SIG-M5 treated with dmso at 0.1 percent for 504 hours (cell line): ENCODE measurements around the gene ECE1.
"Not testable (repeated sequence)": the region's sequence is repeated elsewhere in the genome, so short reads cannot be mapped to it uniquely, and the experiment has no call there.

Experiments
- DNase-seq: peaks from one replicate; lab custom pipeline; 2025; ENCODE audit not compliant: unreplicated experiment; lab: John Stamatoyannopoulos, UW

Gene ECE1

DNA sequence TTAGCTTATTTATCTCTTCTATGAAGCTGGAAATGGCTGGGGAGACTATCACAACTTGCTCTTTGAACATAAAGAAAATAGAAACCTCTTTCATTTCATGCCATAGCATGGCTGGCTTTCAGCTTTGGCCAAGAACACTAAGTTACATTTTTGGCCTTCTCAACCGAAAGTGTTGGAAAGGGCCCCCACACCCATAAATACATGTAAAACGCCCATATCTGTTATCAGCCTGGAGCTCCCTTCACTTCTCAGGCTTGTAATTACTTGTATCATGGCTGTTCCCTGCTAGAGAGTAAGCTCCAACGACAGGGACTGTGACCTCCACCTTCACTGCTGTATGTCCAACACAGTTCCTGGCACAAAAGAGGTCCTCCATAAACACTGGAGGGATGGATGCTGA lies 100.8 kb downstream of the ECE1 start:
- DNase-seq, result no peak

DNA sequence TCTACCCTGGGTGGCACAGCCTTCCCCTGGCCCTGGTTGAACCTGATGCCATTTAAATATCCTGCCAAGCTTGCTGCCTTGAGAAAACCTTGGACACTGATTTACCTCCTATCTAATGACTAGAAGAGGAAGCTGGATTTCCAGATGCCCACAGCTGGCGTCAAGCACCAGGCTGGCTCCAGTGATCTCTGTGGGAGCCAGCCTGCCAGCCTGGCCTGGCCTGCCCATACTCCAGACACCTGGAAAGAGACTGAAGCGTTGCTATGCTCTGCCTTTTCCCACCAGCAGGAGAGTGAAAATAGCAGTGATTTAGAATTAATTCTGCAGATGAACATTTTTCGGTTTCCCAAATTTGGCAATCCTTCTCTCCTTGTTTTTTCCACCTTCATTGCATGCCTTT lies 102.0 kb downstream of the ECE1 start:
- DNase-seq, result no peak

DNA sequence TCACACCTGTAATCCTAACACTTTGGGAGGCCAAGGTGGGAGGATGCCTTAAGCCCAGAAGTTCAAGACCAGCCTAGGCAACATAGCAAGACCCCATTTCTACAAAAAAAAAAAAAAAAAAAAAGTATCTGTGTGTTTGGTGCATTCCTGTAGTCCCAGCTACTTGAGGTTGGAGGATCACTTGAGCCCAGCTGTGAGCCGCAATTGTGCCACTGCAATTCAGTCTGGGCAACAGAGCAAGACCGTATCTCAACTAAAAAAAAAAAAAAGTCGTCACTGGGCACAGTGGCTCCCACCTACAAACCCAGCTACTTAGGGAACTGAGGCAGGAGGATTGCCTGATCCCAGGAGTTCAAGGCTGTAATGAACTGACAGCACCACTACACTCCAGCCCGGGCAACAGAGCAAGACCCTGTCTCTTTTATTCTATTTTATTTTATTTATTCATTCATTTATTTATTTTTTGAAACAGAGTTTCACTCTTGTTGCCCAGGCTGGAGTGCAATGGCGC lies 105.0 kb downstream of the ECE1 start:
- DNase-seq, result no peak

DNA sequence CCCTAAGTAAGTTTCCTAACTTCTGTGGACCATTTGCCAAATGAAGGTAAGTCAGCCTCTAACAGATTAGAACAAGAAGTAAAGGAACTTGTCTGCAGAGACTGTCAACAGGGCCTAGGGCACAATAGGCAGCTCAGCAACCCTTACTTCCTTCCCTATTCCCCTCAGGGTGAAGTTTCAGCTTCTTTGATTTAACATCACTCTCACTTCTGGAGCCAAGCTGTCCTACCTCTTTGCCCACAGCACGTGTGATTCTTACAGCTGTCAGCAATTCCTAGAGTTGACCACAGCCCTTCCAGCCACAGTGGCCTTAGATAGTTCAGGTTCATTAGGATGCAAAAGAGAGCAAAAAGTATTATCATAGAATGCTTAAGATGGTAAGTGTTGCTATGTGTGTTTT lies 106.0 kb downstream of the ECE1 start:
- DNase-seq, result no peak

DNA sequence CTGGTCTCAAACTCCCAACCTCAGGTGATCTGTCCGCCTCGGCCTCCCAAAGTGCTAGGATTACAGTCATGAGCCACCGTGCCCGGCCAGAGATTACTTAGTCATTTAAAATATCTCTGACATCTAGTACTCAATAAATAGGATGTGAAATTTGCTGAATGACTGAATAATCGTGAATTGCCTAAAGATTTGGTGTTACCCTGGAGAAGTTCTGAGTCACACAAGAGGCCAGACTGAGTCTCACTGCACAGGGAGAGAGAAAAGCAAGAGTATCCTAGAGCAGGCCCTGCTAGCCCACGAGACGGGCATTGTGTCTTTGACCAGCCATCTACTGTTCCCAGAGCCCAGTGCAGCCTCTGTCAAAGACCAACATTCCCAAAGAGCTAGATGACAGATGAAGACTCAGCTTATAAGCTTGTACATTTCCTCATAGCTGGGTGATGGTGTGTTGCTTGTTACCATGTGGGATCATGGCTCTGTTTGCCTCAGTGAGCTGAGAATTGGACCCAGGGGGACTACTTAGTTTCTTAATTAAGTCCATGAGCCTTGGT lies 108.0 kb downstream of the ECE1 start:
- no peak for DNase-seq

DNA sequence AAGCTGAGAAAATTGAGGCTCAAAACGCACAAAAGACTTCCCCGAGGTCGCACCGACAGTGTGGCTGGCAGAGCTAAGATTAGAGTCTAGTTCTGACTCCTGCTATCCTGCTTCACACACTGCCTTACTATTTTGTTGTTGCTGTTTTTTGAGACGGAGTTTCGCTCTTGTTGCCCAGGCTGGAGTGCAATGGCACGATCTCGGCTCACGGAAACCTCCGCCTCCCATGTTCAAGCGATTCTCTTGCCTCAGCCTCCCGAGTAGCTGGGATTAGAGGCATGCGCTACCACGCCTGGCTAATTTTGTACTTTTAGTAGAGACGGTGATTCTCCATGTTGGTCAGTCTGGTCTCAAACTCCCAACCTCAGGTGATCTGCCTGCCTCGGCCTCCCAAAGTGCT lies 112.0 kb downstream of the ECE1 start:
- DNase-seq, result not testable (repeated sequence)

DNA sequence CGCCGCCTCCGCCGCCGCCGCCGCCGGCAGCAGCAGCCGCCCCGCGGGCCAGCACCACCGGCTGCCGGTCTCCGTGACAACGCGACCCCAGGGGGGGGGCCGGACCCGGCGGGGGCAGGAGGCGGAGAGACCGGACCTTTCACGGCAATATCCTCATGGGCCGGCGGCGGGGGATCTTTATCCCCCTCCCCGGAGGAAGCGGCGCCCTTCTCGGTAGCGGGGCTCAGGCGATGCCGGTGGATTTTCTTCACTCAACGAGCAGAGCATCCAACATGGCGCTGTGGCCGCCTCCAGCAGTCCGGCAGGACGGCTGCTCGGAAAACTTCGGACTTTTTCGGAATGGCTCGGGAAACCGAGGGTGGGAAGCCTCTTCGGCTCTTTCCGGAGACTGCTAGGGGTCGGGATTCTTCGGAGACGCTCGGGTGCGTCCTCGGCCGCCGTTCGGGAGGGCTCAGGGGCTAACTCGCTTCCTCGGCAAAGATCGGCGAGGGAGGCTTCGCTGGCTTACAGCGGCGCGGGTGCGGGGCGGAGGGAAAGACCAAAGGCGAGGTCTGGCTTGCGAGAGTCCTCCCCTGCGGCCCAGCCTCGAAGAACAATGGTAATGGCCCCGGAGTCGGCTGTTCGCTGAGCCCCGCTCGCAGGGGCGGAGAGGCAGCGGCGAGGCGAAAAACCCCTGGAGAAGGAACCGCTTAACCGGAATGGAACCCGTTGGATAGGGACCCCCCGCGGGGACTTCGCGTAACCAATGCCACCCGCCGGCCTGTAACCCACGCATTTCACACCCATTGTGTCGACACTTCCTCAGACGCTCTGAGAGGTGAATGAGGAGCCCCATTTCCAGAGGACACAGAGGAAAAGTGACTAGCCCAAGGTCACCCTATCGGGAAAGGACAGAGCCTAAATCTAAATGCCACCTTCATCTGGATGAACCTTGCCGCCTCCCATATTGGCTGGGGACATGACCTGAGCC lies 113.4 kb downstream of the ECE1 start, which contains the start of gene EIF4G3:
Gene EIF4G3, minus strand, starts transcription at position 312 of the 970 bp plus-strand sequence. CDS start 174,155 bp downstream, outside the sequence.
- peak; percentile 93 for DNase-seq

DNA sequence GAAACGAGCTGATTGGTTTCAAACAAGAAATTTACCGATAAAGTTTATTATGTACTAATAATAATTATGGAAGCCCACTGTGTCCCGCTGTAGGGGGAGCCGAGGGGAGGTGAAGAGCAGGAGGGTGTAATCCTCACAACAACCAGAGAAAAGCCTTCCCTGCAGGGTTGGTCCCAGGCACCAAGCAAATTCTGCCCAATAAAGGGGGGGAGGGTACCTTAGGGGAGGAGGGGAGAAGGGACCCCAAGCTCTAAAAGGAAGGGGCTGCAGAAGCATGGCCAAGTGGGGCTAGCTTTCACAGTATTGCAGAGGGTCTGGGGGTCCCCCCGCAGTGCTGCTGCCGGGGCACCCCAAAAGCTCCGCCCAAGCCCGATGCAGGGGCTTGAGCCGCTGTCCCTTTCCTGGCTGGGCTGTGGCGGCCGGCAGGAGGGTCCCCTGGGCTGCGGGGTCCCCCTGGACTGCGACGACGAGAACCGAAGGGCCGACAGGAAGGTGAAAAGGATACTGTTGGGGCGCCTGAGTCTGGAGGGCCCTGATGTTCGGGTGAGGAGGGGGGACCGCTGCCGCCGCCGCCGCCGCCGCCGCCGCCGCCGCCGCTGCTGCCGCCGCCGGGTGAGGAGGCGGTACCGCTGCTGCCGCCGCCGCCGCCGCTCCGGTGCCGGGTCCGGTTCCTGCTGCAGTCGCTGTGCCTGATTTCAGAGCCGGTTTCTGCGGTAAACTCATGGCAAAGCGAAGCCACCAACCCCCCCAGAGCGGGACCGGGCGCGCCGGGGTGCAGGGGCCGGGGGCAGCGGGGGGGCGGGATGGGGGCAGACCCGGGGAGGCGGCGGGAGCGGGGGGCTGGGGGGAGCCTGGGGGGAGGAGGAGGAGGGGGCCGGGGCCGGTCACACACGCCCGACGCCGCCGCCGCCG lies 114.3 kb downstream of the ECE1 start:
- DNase-seq, result no peak

DNA sequence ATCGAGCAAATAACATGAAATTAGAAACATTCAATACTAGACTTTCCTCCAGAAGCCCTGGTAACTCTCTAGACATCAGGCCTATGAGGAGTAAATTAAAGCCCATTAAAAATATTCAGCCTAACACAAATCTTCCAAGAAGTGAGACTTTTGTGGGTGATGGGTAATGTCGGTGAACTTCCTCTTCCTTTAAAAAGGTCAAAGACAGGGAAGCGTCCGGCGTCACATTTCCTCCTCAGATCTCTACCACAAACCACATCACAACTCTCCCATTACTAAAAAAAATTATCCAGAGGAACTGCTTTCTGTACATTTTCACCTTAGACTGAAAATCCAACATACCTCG lies 115.0 kb downstream of the ECE1 start:
- DNase-seq, result peak; percentile 82

DNA sequence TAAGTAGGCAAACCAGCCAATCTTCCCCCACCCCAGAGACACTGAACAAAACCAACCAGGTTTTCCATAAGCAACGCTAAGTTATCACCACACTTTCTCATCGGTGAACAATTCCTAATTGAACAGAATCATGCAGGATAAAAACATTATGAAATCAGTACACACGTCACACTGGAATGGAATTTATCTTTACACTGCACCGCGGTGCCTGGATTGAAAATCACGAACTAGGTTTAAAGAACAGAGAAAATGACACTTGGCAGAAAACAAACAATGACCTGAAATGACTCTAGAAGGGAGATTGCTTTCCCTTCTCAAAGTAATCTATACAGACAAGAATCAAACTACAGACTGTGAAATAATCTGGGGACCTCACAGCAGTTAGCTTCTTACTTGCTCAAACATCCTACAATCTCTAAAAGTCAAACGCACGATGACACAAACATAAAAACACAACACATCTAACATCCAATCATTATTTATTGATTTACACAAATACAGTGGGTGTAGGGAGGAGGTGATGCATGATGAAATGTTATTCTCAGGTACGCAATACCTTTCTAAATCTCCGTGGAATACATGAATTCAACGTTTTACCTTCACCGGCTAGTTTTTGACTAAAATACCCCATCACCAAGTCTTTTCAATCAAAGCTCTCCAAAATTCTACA lies 115.5 kb downstream of the ECE1 start:
- no peak for DNase-seq

DNA sequence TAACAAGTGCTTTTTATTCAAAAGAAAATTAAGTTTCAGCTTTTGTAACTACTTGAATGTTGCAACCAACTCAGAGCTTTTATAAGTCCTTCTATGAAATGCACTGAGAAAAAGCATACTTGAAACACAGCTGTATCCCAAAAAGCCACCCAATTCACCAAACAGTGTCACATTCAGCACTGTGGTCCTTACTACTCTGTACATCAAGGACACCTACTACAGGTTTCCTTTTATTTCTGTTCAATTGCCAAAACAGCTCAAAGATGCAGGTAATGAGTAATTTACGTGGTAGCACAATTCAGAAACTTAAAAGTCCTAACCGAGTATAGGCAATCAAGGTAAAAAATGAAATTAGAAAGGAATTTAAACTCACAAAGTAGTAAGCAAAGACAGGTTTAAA lies 116.0 kb downstream of the ECE1 start:
- no peak for DNase-seq

DNA sequence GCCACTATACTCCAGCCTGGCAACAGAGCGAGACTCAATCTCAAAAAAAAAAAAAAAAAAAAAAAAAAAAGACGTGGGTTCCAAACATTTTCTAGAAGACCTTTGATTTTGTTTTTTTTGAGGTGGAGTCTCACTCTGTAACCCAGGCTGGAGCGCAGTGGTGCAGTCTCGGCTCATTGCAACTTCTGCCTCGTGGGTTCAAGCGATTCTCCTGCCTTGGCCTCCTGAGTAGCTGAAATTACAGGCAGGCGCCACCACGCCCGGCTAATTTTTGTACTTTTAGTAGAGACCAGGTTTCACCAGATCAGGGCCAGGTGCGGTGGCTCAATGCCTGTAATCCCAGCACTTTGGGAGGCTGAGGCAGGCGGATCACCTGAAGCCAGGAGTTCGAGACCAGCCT lies 117.2 kb downstream of the ECE1 start:
- DNase-seq, result not testable (repeated sequence)

DNA sequence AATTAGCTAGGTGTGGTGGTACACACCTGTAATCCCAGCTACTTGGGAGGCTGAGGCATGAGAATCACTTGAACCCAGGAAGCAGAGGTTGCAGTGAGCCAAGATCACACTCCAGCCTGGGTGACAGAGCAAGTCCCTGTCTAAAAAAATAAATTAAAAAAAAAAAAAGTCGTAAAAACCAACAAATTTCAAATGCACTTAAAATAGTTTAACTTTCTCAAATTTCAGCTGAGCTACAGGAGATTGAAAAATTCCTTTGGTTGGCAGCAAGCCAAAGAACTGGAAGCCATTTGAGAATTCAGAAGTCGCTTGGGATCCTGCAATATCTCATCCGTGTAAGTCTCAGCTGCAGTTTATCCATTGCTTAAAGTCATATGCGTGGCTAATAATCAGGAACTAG lies 119.4 kb downstream of the ECE1 start:
- DNase-seq, result not testable (repeated sequence)

DNA sequence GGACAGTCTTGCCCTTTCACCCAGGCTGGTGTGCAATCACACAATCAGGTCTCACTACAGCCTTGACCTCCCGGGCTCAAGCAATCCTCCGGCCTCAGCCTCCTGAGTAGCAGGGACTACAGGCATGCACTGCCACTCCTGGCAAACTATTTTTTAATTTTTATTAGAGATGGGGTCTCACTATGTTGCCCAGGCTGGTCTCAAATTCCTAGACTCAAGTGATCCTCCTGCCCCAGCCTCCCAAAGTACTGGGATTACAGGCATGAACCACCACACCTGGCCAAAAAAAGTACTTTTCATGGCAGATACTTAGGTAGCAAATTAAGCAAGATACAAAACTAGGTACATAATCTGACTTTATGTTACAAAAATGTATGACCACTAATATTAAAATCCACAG lies 121.8 kb downstream of the ECE1 start:
- no peak for DNase-seq
